Measurements from ENCODE around the gene CDCP1.

- TF ChIP-seq CTCF (IDR thresholded peaks at IDR 0.05) = no peak
- TF ChIP-seq POLR2A (IDR thresholded peaks at IDR 0.05; ENCODE audit: low read depth) = no peak
Observed at GRCh38 chr3:45034612-45035252, 111.4 kb downstream of the CDCP1 start.
